Ureter (tissue), 1 donor: ENCODE data around the gene ALS2CL. TPM values are rescaled to one million over a fixed set of nuclear protein-coding genes. Genes with fewer than 3 reads are reported as not detected.

ENCODE experiments used
- DNase-seq: peaks from one replicate; pipeline ENCODE4 v3.0.0-alpha.2; 2020; ENCODE audit warnings: low spot score
- total RNA-seq: library from RNA; stranded (reverse); gene quantifications from one replicate; pipeline ENCODE4 v1.2.4, GENCODE V29; 2023
- donor health status: DM: yes; HTN: yes; CAD: no.

The ALS2CL gene
- total RNA-seq, 1 donor from 2014 or later = 64.5 TPM

GRCh38 chr3:46677411-46677726, 16.1 kb downstream of the ALS2CL start:
- no peak for DNase-seq

GRCh38 chr3:46676601-46677410, 16.7 kb downstream of the ALS2CL start:
- no peak for DNase-seq

- no peak for DNase-seq
These were observed 17.5 kb downstream of the ALS2CL start for GRCh38 chr3:46675843-46676567.

- DNase-seq = no peak
These were observed 18.1 kb downstream of the ALS2CL start for GRCh38 chr3:46675426-46675825.

GRCh38 chr3:46674031-46674845, 19.2 kb downstream of the ALS2CL start:
- no peak for DNase-seq

- no peak for DNase-seq
These were observed 20.1 kb downstream of the ALS2CL start for GRCh38 chr3:46673151-46674030.

GRCh38 chr3:46672349-46672695, 21.2 kb downstream of the ALS2CL start:
- DNase-seq = peak; percentile 34

GRCh38 chr3:46671541-46672348, 21.7 kb downstream of the ALS2CL start:
- peak; percentile 41 for DNase-seq

GRCh38 chr3:46670891-46671427, 22.5 kb downstream of the ALS2CL start:
- no peak for DNase-seq

GRCh38 chr3:46670000-46670890, 23.2 kb downstream of the ALS2CL start:
- no peak for DNase-seq

GRCh38 chr3:46669191-46669999, 24.1 kb downstream of the ALS2CL start:
- DNase-seq = peak; percentile 38

GRCh38 chr3:46668591-46668990, 24.9 kb downstream of the ALS2CL start:
- no peak for DNase-seq

GRCh38 chr3:46668116-46668515, 25.4 kb downstream of the ALS2CL start:
- DNase-seq = no peak

GRCh38 chr3:46667657-46668056, 25.8 kb downstream of the ALS2CL start:
- peak; percentile 36 for DNase-seq

GRCh38 chr3:46667061-46667621, 26.3 kb downstream of the ALS2CL start:
- peak; percentile 38 for DNase-seq

- DNase-seq = peak; percentile 34
These were observed 27.0 kb downstream of the ALS2CL start for GRCh38 chr3:46666453-46666845.

GRCh38 chr3:46665763-46666452, 27.6 kb downstream of the ALS2CL start:
- DNase-seq = peak; percentile 34
